ENCODE data around the gene POTEM.
"Not testable (repeated sequence)": the region's sequence is repeated elsewhere in the genome, so short reads cannot be mapped to it uniquely, and the experiment has no call there.

GRCh38 chr14:18964878-18965277 is 2.4 kb upstream of the POTEM start:
- not testable (repeated sequence) for TF ChIP-seq POLR2A, CTCF (IDR thresholded peaks at IDR 0.05)

All from thyroid gland (tissue), 4 donors.